ENCODE results near the gene FAM161B.
"Not testable (repeated sequence)": the region's sequence is repeated elsewhere in the genome, so short reads cannot be mapped to it uniquely, and the experiment has no call there.

FAM161B gene

GRCh38 chr14:73949752-73950734 lies at the start of gene FAM161B, which contains the start of gene COQ6:
Gene FAM161B, minus strand, starts transcription at chr14:73950094. Its CDS starts 68 bp downstream, at chr14:73950026.
Gene COQ6, plus strand, starts transcription at chr14:73950302. Its CDS starts 31 bp downstream, at chr14:73950333.
- peak within 1 kb of the TSS; percentile 91 for H3K4me2 ChIP-seq
- H3K4me1 ChIP-seq: peaks cover 14% of the 10 kb centered on the region
- H3K9me3 ChIP-seq: no peaks in the 10 kb centered on the region
- peak within 1 kb of the TSS; percentile 62 for H3K27ac ChIP-seq
- H3K27me3 ChIP-seq: no peaks in the 10 kb centered on the region
- peak within 1 kb of the TSS; percentile 75 for H3K4me3 ChIP-seq
- H3K36me3 ChIP-seq: peaks cover 11% of the 10 kb centered on the region
- no peaks in the 10 kb centered on the region for H4K20me1 ChIP-seq
- peak within 1 kb of the TSS; percentile 77 for H3K9ac ChIP-seq
- no peak for TF ChIP-seq Cebpa-rat (IDR thresholded peaks at IDR 0.05)

- Histone ChIP-seq H3K36me3 (0 out of 2 replicates have a peak, but pooled peaks cover 4% of the 10 kb centered on the region), H3K4me2 (no peak overlapping the region), H3K27me3 (no peaks in the 10 kb centered on the region), H3K4me3 (no peak overlapping the region), H3K9ac (no peak overlapping the region), H3K4me1 (peaks cover 12% of the 10 kb centered on the region), H3K9me3 (no peaks in the 10 kb centered on the region), H4K20me1 (no peaks in the 10 kb centered on the region), H3K27ac (no peak overlapping the region)
- no peak for TF ChIP-seq Cebpa-rat (IDR thresholded peaks at IDR 0.05)
Measured at GRCh38 chr14:73998726-73999125, 48.8 kb upstream of the FAM161B start.

- Histone ChIP-seq H3K4me1 (peaks cover 12% of the 10 kb centered on the region), H4K20me1 (no peaks in the 10 kb centered on the region), H3K9me3 (no peaks in the 10 kb centered on the region), H3K36me3 (no peaks in the 10 kb centered on the region), H3K27ac (no peak overlapping the region), H3K4me3 (no peak overlapping the region), H3K4me2 (no peak overlapping the region), H3K27me3 (no peaks in the 10 kb centered on the region), H3K9ac (no peak overlapping the region)
- TF ChIP-seq Cebpa-rat (IDR thresholded peaks at IDR 0.05): no peak
Measured at GRCh38 chr14:73997944-73998447, 48.1 kb upstream of the FAM161B start.

GRCh38 chr14:73997108-73997943 lies 47.4 kb upstream of the FAM161B start:
- Histone ChIP-seq H3K4me2 (no peak overlapping the region), H3K4me1 (peaks cover 12% of the 10 kb centered on the region), H3K9me3 (no peaks in the 10 kb centered on the region), H3K36me3 (no peaks in the 10 kb centered on the region), H3K27ac (no peak overlapping the region), H3K27me3 (no peaks in the 10 kb centered on the region), H4K20me1 (no peaks in the 10 kb centered on the region), H3K9ac (no peak overlapping the region), H3K4me3 (no peak overlapping the region)
- no peak for TF ChIP-seq Cebpa-rat (IDR thresholded peaks at IDR 0.05)

- Histone ChIP-seq H3K4me2 (no peak overlapping the region), H3K9me3 (no peaks in the 10 kb centered on the region), H3K9ac (no peak overlapping the region)
Measured at GRCh38 chr14:73996731-73997107, 46.8 kb upstream of the FAM161B start.

GRCh38 chr14:73995977-73996378 lies 46.1 kb upstream of the FAM161B start:
- Histone ChIP-seq H3K27ac (no peak overlapping the region), H3K27me3 (no peaks in the 10 kb centered on the region), H3K4me2 (no peak overlapping the region), H3K4me1 (peaks cover 12% of the 10 kb centered on the region), H3K9ac (no peak overlapping the region), H3K9me3 (no peaks in the 10 kb centered on the region), H3K36me3 (no peaks in the 10 kb centered on the region), H4K20me1 (no peaks in the 10 kb centered on the region), H3K4me3 (no peak overlapping the region)
- no peak for TF ChIP-seq Cebpa-rat (IDR thresholded peaks at IDR 0.05)

More at GRCh38 chr14:73996731-73997107, 46.8 kb upstream of the FAM161B start:
- TF ChIP-seq Cebpa-rat (IDR thresholded peaks at IDR 0.05): no peak
- peaks cover 12% of the 10 kb centered on the region for H3K4me1 ChIP-seq
- H3K27me3 ChIP-seq: no peaks in the 10 kb centered on the region
- H3K36me3 ChIP-seq: no peaks in the 10 kb centered on the region
- no peak overlapping the region for H3K4me3 ChIP-seq
- no peak overlapping the region for H3K27ac ChIP-seq
- no peaks in the 10 kb centered on the region for H4K20me1 ChIP-seq

- not testable (repeated sequence) for H3K36me3 ChIP-seq, H3K27ac ChIP-seq, H4K20me1 ChIP-seq, H3K9me3 ChIP-seq, H3K9ac ChIP-seq, H3K4me3 ChIP-seq, H3K27me3 ChIP-seq
- Histone ChIP-seq H3K4me2 (peak overlapping the region; percentile 36; the same call in 1 of the 2 replicates), H3K4me1 (peaks cover 12% of the 10 kb centered on the region)
Measured at GRCh38 chr14:73994926-73995325, 45.0 kb upstream of the FAM161B start.

- no peak overlapping the region for H3K4me3 ChIP-seq
- H3K9ac ChIP-seq: no peak overlapping the region
- no peak overlapping the region for H3K27ac ChIP-seq
- H3K9me3 ChIP-seq: no peaks in the 10 kb centered on the region
- H3K36me3 ChIP-seq: peaks cover 19% of the 10 kb centered on the region
- TF ChIP-seq Cebpa-rat (IDR thresholded peaks at IDR 0.05): no peak
- H4K20me1 ChIP-seq: no peaks in the 10 kb centered on the region
- peaks cover 12% of the 10 kb centered on the region for H3K4me1 ChIP-seq
- no peak overlapping the region for H3K4me2 ChIP-seq
- H3K27me3 ChIP-seq: no peaks in the 10 kb centered on the region
Measured at GRCh38 chr14:73991092-73991491, 41.2 kb upstream of the FAM161B start.

- not testable (repeated sequence) for H4K20me1 ChIP-seq, H3K4me3 ChIP-seq, H3K27ac ChIP-seq
Measured at GRCh38 chr14:73988656-73989055, 38.8 kb upstream of the FAM161B start.

More at GRCh38 chr14:73988656-73989055, 38.8 kb upstream of the FAM161B start:
- peaks cover 29% of the 10 kb centered on the region for H3K36me3 ChIP-seq
- not testable (repeated sequence) for H3K27me3 ChIP-seq, H3K4me2 ChIP-seq, H3K9ac ChIP-seq, H3K4me1 ChIP-seq, H3K9me3 ChIP-seq
